ENCODE measurements around the gene CLCNKB.

The CLCNKB gene

DNA sequence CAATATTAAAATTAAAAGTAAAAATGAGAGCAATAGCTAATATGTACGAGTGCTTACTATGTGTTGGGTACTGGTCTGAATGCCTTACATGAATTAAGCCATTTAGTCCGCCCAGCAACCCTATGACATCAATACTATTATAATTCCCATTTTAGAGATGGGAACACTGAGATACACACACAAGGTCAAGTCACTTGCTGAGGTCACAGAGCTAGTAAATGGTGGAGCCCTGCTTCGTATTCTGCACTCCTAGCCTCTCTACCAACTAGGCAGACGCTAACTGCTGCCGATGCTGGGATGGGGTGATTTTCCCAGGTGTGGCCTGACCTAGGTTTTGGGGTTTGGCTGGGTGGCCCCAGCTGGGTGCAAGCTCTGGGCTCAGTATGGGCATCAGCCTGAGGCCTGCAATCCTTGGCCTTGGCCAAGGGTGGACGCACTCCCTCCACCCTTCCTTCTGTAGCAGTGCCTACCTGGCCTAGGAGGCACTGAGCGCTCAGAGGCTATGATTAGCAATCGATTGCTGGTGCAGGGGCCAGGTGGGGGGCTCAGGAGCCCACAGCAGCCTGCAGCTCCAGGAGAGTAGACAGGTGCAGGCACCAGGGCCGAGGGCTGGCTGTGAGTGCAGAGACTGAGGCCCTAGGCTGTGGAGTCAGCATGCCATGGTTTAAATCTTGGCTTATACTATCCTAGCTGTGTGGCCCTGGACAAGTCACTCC lies 27.2 kb downstream of the CLCNKB start:
- in situ Hi-C loops (cut with MboI; ENCODE audit: low pct_unique_long_range_greater_than_20kb, low sequenced_read_pairs) = no loop called here
- DNase-seq = no peak

DNA sequence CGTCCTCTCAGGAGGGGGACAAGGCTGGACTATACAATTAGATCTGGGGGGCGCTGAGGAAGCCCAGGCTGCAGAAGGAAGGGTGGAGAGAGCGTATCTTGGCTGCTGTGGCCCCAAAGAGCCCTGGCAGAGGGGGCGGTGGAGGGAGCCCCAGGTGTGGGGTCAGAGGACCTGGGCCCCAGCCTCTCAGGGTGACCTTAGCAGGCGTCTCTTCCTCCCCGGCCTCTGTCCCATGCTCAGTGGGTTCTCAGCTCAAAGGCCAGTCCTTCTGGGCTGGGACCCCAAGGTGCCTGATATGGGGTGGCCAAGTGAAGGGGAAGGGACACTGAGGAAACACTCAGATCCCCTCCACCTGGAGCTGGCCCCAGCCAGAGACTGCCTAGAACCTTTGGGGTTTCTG lies 28.0 kb downstream of the CLCNKB start:
- no peak for DNase-seq
- in situ Hi-C loops (cut with MboI; ENCODE audit: low pct_unique_long_range_greater_than_20kb, low sequenced_read_pairs) = no loop called here

DNA sequence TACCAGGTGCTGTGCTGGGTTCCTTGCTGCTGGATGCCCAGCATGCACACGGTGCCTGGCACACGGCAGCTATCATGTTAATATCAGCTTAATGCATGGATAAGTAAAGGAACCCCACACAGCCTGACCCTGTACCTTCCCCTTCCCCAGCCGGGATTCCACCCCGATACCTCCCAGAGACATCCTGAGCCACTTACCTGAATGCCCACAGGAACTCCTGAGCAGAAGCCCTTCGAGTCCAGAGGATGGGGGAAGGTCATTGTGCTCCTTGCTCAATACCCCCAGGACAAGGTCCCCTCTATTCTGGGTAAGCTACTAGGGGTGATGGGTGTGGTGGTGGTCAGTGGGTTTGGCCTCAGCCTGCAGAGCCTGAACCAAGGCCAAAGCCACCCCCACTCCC lies 28.5 kb downstream of the CLCNKB start:
- in situ Hi-C loops (cut with MboI; ENCODE audit: low pct_unique_long_range_greater_than_20kb, low sequenced_read_pairs) = no loop called here
- DNase-seq = no peak

DNA sequence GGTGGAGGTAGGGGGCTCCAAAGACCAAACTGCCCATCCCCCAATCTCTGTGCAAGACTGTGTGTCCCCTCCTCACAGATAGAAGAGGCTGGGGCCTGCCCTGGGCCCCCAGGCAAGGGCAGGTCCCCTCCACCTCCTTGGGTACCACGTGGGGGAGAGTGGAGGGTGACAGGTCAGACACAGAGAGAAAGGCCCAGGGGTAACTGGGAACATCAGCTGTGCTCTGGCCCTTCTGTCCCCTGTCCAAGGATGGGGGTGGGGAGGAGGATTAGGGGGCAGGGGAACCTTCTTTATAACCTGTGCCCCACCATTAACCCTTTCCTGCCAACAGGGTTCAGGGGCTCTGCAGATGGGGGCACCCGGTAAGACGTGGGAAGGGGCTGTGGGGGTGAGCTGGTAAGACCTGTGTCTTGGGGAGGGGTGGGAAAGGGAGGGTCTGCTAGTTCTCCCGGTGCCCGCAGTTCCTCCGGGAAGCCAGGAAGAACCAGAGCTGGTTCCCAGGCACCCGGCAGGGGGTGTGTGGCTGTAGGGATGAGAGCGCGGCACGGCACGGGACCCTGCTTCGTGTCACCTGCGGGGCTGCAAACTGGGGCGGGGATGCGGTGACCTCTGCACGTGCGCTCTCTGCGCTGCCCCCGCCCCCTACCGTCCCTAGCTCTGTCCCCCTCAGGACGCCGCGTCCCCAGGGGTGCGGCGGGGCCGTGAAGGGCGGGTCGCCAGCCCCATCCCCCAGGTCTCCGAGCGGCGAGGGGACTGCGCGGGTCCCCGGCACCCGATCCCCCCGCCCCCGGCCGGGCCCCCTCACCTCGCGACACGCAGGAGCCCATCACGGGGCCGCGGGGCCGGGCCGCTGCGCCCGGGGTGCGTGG lies 29.3 kb downstream of the CLCNKB start:
- in situ Hi-C loops (cut with MboI; ENCODE audit: low pct_unique_long_range_greater_than_20kb, low sequenced_read_pairs) = no loop called here
- DNase-seq = no peak

DNA sequence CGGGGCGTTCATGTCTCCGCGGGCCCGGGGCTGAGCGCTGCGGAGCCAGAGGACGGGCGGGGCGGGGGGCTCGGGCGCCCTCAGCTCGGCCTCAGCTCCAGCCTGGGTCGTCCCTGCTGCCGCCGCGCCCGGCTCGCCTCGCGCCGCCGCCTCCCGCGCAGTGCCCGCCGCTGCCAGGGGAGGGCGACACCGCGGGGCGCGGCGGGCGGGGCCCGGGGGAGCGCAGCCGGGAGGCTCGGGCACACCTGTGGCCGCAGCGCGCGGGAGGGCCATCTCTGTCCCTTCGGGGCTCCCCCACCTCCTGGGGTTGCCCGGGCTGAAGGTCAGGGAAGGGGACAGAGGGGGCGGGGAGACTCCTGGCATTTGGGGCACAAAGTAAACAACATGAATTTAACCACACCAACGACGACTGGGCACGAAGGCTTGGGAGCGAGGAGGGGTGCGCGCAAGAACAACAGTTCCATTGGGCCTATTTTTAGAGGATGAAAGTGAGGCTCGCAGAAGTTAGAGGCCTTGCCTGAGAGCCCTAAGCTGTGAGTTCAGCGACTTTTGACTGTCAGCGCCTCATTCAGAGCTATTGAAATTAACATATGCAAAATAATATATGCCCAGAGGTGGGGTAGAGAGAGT lies 30.0 kb downstream of the CLCNKB start, which contains the start of gene FAM131C:
Gene FAM131C, minus strand, starts transcription at position 162 of the 630 bp plus-strand sequence. CDS start 209 bp downstream, outside the sequence.
- in situ Hi-C loops (cut with MboI; ENCODE audit: low pct_unique_long_range_greater_than_20kb, low sequenced_read_pairs) = no loop called here
- no peak for DNase-seq

DNA sequence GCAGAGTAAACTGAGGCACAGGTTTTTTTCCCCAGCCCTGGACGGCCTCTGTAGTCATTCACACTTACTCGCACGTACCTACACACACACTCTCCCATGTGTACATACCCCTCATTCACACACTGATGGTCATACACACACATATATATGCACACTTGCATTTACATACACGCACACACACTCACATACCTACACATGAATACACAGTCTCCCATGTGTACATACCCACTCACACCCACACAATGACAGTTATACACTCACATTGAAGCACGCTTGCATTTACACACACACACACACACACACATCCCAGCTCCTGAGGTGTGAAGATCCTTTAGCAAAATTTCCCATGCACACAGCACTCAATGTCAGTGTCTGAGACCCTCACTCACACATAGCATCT lies 30.6 kb downstream of the CLCNKB start:
- no peak for DNase-seq
- in situ Hi-C loops (cut with MboI; ENCODE audit: low pct_unique_long_range_greater_than_20kb, low sequenced_read_pairs) = no loop called here

DNA sequence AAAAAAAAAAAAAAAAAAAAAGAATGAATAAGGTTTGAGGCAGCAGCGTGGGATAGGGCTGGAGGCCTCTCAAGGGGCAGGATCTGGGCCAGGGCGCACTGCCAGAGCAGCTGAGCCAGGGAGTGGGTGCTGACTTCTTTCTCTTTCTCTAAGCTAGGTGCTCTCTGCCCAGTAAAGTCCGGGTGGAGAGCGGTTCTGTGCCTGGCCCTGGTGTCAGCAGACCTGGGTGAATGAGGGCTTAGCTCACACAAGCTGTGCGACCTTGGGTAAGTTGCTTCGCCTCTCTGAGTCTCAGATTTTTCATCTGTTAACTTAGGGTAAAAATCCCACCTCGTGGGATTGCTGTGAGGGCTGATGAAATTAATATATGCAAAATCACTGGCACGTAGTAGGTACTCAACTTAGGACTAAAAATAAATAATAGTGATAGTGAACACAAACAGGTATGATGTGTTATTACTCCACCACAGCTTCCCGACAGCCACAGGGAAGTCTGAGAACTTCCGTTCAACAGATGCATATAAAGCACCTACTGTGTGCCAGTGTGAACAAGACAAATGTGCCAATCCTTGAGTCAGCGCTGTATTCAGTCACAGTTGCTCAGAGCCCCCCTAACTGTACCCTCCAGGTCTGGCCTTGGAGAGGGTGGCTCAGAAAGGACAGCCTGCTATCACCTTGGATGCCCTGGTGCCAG lies 31.9 kb downstream of the CLCNKB start:
- DNase-seq = no peak
- in situ Hi-C loops (cut with MboI; ENCODE audit: low pct_unique_long_range_greater_than_20kb, low sequenced_read_pairs) = loop anchor here (5.0 kb wide), 1 partner anchor 117 kb away; no protein-coding TSS in a partner anchor

DNA sequence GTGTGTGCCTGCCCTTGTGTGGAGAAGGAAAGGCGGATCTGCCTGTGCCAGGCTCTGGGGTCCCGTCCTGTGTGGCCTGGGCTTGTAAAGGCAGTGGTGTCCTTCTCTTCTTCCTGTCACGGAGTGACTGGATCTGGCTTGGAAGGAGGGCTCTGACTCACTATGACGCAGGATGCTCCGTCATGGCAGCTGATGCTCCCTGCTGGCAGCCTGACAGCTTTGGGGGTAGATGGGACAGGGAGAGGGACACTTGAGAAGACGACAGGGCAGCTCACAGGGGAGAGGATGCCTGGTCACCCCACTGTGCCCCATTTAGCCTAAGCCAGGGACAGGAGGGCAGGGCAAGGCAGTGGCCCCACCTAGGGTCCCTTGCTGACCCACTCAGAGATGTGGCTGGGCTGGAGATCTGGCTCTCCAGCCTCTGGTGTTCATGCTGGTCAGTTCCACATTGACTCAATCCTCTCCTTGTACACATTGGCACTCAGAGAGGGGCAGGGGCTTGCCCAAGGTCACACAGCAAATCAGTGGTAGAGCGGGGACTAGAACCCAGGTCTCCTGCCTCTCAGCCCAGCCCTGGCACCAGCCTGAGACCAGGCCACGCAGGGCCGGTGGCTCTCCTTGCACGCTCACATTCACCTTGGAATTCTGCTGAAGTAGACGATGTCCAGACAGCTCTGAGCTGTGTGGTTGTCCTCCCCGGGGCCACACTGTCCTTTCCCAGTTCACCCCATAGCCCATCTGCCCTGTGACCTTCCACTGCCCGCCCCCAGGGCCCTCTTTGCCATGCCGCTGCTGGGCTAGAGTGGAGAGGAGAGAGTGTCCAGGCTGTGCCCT lies 32.7 kb downstream of the CLCNKB start:
- DNase-seq = no peak
- in situ Hi-C loops (cut with MboI; ENCODE audit: low pct_unique_long_range_greater_than_20kb, low sequenced_read_pairs) = loop anchor here (5.0 kb wide), 1 partner anchor 116 kb away; no protein-coding TSS in a partner anchor

DNA sequence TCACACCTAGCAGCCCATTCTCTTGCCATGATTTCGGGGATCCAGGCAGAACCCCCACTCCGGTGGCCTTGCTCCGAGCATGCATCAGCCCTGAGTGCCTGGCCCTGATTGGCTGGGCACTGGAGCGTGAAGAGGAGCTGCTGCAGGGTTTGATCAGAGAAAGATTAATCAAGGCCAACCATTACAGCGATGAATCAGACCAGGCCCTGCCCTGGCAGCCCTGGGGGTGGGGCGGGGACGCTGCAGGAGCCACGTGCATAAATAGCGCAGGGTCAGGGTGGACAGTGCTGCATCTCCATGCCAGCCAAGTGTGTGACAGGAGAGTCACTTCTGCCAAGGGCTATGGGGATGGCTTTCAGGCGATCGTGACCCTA lies 33.3 kb downstream of the CLCNKB start:
- no peak for DNase-seq
- in situ Hi-C loops (cut with MboI; ENCODE audit: low pct_unique_long_range_greater_than_20kb, low sequenced_read_pairs) = loop anchor here (5.0 kb wide), 1 partner anchor 115 kb away; no protein-coding TSS in a partner anchor

DNA sequence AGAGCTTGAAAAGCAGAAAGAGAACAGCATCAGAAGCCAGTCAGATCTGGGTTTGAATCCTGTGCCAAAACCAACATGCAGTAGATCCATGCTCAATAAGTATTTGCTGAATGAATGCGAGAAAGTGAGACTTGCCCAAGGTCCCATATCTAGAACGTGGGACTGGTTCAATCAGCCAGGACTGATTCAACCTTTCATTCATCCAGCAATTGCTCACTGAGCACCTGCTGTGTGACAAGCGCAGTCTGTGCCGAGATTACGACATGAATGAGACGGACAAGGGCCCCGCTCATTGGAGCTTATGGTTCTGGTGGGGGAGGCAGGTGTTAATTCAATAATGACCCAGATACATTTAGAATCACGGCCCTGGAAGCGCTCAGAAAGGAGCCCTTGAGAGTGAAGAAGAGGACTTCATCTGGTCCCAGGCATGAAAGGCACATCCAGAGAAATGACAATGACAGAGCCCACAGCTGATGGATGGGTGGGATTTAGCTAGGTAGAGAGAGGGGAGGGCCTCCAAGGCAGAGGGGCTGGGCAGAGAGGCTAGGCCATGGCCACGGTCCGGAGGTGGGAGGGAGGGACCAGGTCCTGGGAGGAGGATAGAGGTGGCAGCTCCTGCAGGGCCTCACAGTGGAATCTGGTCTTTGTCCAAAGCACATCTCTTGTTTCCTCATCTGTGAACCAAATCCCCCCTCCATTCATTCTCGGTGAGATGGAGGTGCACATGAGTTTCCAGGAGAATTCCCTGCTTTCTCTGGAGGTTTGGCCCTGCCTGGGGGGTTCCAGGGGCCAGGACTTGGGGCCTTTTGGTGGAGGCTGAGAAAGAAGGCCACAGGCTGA lies 34.0 kb downstream of the CLCNKB start:
- in situ Hi-C loops (cut with MboI; ENCODE audit: low pct_unique_long_range_greater_than_20kb, low sequenced_read_pairs) = loop anchor here (5.0 kb wide), 1 partner anchor 115 kb away; no protein-coding TSS in a partner anchor
- no peak for DNase-seq

DNA sequence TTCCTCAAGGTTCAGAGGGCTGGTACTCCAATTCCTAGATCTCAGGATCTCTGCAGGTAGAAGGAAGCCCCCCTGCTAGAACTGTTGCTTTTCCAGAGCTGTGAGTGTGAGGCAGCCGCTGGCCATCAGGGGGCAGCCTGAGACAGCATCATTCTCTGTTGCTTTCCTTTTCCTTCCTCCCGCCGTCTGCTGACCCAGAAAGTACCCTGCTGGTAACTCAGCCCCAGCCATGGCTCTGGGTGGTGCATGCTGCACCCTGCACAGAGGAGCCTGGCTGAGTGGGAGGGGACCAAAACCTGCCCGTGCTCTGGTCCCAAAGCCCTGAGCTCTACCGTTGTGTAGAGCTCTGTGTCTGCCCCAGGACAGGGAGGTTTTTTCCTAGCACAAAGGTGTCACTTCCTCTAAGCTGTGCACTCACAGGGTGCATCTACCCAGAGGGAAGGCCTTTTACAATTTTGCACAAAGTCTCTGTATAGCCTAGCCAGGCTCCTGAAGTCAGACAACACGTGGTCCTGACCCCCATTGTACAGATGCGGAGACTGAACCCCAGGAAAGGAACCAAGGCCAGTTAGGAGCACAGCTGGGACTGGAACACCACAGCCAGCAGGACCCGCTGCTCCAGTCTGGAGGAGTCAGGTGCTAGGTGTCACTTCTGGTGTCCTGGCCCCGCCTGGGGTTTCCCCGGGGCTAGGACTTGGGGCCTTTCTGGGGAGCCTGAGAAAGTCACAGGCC lies 35.5 kb downstream of the CLCNKB start:
- in situ Hi-C loops (cut with MboI; ENCODE audit: low pct_unique_long_range_greater_than_20kb, low sequenced_read_pairs) = loop anchor here (5.0 kb wide), 1 partner anchor 113 kb away; no protein-coding TSS in a partner anchor
- DNase-seq = peak; percentile 89

DNA sequence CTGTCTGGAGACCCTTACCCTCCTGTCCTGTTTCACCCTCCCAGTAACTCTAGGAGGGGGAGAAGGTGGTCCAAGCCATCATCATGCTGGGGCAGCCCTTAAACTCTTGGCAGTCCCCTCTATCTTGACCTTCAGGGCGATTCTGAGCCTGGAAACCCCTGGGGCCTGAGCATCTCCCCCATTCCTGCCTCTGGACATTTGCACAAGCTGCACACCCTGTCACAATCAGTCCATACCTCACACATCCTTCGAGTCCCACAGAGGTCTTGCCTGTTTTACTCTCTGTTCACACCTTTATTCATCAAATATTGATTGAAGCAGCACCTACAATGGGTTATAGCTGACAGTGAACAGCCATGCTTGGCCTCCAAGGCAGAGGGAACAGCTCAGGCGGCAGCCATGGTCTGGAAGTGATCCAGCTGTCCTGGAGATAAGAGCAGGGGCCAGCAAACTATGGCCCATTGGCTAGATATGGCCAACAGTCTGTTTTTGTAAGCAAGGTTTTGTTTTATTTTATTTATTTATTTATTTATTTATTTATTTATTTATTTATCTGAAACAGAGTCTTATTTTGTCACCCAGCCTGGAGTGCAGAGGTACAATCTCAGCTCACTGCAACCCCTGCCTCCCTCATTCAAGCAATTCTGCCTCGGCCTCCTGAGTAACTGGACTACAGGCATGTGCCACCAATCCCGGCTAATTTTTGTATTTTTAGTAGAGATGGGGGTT lies 37.0 kb downstream of the CLCNKB start:
- in situ Hi-C loops (cut with MboI; ENCODE audit: low pct_unique_long_range_greater_than_20kb, low sequenced_read_pairs) = no loop called here
- DNase-seq = no peak

DNA sequence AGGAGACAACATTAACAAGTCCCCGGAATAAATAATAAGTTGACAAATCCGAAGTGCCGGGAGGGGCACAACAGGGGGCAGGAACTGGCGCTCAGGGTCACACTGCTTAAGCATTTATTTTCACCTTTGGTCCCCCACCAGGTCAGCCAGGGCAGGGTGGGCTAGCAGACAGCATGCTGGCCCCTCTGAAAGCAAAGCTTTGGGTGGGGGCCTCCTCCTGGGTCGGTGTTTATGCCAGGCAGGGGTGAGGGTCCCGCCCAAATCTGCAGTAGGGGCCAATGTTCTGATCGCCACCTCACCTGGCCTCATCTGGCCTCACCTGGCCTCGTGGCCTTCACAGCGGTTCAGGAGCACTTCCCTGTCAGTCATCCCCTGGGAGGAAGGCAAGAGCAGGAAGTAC lies 38.1 kb downstream of the CLCNKB start:
- DNase-seq = no peak

DNA sequence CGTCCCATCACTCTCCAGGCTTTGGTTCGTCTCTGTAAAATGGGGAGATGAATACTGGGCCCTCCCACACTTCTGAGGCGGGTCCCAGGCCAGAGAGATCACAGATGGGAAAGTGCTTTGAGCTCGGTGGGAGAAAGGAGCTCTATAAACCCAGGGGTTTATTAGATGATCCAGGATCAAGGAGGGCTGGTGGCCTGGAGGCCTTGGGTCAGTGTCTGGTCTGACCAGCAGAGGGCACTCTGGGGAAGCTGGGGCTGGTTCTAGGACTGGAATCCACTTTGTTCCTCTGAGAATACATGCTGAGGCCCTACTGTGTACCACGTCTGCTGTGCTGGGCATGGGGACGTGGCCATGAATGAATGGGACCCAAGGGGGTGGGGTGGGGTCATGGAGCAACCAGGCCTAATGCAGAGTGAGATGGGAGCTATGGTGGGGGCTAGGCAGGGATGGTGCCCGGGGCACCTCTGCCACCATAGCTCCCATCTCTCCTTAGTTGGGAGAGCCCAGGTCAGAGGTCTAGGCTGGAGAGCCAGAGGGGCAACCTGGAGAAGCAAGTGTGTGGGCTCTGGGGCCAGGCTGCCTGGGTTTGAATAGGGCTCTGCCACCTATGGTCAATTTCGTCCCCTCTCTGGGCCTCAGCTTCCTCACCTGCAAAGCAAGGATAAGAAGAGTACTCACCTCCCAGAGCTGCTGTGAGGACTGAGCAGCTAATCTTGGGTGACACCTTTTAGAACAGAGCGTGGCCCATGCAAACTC lies 38.9 kb downstream of the CLCNKB start:
- DNase-seq = peak; percentile 72

More for the DNA sequence above, 38.1 kb downstream of the CLCNKB start:
- in situ Hi-C loops (cut with MboI; ENCODE audit: low pct_unique_long_range_greater_than_20kb, low sequenced_read_pairs) = no loop called here

DNA sequence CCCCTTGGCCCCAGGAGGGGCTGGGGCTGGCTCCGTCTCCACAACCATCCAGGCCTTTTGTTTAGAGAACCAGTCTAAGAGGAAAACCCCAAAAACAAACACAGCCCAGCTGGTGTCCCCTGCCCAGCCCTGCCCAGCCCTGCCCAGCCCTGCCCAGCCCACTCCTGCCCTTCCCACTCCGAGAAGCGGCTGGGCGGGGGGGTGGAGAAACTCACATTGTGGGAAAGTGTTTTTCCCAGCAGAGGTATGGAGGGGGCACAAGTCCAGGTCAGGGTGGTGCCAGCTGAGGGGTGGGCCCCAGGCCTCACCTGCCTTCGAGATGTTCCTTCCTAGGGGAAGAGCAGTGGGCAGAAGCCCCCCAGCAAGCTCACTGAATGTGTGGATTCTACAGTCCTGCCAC lies 39.9 kb downstream of the CLCNKB start:
- DNase-seq = no peak
- in situ Hi-C loops (cut with MboI; ENCODE audit: low pct_unique_long_range_greater_than_20kb, low sequenced_read_pairs) = no loop called here

More for the DNA sequence above, 38.9 kb downstream of the CLCNKB start:
- in situ Hi-C loops (cut with MboI; ENCODE audit: low pct_unique_long_range_greater_than_20kb, low sequenced_read_pairs) = no loop called here

Data from KBM-7 (cell line).